ENCODE results near the gene CRACDL.
A peak's percentile ranks its signal among the peaks of the same experiment; 100 is the strongest.

Gene CRACDL

GRCh38 chr2:98852932-98853331 lies 83.1 kb downstream of the CRACDL start:
- DNase-seq = peak in 1 of 6 experiments; percentile 0

- DNase-seq = no peak
Observed at GRCh38 chr2:98850074-98850473, 86.0 kb downstream of the CRACDL start.

- DNase-seq = no peak
Observed at GRCh38 chr2:98849113-98849512, 86.9 kb downstream of the CRACDL start.

DNA sequence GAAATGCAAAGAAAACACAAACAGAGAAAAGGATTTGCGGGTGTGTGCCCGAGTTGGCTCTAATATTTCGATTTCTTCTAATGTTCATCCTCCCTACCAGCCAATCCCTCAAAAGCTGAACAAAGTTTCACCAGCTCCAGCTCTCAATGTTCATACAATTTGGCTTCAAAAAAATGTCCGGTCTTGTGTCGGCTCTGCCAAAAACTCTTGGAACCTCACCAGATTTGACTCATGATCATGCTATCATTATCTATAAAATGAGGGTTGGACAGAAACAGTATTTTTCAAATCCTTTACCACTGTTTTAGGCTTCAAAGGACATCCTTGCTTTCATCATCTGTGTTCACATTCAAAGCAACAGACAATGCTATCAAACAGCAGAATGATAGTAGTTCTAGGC lies 88.2 kb downstream of the CRACDL start:
- no peak for DNase-seq

DNA sequence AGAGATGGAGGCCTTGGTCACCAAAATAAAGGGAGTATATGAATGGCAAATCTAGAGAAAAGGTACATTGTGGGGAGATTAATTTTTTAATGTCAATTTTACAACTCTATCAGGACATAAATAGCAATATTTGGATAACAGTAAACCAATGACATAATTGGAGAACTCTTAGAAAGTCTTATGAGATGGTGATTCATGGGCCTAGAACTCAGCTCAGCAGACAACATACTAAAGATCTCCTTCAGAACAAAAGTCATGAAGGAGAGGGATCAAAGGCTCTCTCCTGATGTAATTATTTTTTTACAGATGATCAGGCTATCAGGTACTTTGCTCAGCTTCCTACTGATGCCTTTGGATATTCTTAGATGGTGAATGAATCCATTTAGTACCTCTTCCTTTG lies 90.0 kb downstream of the CRACDL start:
- no peak for DNase-seq

DNA sequence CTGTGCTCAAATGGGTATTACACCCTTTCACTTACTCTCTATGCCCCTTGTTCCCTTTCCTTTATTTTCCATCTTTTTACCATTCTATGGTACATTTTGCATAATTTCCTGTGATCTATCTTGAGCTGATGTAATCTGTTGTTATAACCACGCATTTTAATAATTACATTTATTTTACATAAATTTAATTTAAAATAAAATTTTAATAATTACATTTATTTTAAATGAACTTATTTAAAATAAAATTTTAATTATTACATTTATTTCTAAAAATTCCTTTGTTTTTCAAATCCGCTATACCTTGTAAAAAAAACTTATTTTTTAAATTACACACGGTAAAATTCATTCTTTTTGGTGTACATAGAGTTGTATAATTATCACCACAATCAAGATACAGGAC lies 93.9 kb downstream of the CRACDL start:
- no peak for DNase-seq

DNA sequence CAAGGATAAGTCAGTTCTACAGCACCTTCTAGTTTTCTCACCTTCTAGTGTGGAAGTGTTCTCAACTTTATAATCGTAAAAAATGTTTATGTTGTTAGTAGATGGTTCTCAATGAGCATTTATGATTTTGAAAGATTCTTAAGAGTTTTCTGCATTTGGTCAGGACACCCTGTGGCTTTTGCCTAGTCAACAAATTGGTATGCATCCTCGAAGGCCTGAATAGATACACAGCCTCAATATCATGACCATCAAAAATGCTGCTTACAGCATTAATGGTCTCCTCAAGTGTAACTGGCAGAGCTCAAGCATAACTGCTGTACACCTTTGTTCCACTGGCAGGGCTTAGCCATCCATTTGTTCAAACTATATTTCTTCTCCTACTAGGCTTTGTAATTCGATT lies 96.7 kb downstream of the CRACDL start:
- no peak for DNase-seq

GRCh38 chr2:98835831-98836385 lies 100.1 kb downstream of the CRACDL start:
- peak; percentile 23 to 76 (median 59) for DNase-seq

GRCh38 chr2:98833917-98834263 lies 102.1 kb downstream of the CRACDL start:
- DNase-seq = no peak

DNA sequence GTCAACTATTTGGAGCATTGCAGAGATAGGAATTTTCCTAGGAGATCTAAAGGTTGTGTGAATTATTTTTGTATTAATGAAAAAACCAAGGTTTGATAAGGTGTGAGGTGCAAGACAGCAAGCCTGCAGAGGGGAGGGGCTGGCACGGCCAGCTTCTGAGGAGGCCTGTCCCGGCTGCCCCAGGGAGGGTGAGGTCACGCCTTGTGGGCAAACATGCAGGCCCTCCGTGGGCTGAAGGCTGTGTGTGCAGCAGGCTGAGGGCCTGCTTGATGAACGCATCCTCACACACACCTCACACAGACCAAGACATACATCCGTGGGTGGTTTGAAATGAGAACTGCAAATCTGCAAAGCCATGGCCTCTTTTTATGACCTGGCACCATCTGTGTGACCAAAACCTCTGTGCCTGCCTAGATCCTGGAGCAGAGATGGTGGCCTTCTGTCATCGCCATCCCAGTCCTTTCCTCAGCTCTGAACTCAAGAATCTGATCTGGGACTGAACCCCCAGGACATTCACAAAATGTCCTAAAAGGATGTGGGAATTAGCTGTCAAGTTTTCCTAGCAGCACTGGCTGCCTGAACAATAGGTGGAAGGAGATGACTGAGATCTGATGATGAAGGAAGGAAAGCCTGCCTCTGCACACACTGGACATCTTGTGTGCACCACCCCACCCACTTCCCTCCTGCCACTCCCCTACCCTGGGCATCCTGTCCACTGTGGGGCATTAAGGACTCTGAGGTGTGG lies 102.7 kb downstream of the CRACDL start:
- DNase-seq = no peak

- no peak for DNase-seq
Observed at GRCh38 chr2:98832172-98832571, 103.9 kb downstream of the CRACDL start.

DNA sequence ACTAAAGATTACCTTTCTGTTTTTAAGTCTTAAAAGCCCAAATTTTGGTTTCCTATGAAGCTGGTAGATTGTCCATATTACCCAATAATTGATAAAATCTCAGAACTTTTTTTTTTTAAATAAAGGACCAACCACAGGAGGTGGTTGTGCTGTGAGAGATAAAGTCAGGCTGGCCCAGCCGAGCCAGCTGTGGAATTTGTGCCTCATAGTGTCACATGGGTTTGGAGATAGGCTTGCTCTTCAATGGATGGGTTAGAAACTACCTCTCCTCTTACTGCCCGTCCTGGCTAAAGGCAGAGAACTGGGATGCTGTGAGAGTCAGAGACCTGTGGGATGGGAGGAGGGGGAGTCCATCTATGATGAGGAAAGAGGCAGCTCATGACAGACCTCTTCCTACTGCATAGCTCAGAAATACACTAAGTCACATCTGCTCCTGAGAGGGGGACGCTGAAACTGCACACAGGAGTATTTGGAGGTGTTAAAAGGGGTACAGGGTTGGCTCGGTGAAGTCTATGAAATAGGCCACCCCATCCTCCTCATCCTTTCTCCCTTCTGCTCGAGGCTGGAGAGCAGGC lies 105.4 kb downstream of the CRACDL start:
- DNase-seq = no peak

DNA sequence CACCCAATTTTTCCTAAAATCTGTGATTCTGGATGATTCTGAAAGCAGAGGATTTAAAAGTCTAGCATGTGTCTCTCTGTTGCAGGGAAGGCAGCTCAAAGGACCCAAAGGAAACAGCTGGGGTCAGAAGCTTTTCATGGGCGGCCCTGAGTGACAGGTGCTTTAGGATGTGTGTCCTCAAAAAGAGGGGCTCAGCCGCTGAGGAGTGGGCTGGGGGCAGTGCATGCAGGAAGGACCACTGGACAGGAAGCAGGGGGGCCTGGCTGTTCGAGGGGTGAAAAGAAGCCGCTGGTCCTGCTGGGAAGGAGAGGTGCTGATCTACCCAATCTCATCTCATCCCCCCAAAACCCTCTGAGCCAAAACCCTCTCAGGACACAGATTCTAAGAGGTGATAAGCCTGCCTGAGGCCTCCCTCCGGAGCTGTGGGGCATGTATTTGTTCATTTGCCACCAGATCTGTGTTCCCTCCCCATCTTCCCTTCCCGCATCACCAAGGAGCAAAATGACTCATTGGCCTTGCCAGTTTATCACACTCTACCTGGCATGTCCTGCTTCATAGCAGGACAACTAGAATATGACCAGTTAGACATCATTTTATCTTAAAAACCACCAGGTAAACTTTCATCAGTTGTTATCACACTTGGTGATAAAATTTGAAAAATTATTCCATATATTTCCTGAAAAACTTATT lies 106.3 kb downstream of the CRACDL start:
- no peak for DNase-seq

- DNase-seq = peak in 2 of 6 experiments; percentile 12 to 32
Observed at GRCh38 chr2:98828793-98829371, 107.1 kb downstream of the CRACDL start.

GRCh38 chr2:98828369-98828744 lies 107.7 kb downstream of the CRACDL start:
- DNase-seq = no peak

- DNase-seq = no peak
Observed at GRCh38 chr2:98827625-98828368, 108.2 kb downstream of the CRACDL start.

DNA sequence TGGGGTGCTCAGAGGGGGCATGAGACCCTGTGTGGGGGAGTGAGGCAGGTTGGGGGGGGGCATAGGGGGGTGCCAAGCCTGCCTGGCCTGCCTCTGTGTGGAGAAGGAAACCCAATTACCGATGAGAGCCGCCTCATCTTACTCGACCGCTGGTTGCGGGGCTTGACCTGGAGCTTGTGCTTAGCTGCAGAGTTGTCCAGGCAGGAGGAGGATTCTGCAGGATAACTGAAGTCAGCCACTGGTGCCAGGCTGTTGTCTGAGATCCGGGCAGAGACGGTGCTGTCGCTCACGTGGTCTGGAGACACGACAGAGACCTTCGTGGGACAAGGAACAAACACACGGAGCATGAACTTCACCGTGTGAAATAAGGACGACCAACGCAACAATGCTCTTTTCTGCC lies 109.2 kb downstream of the CRACDL start:
- no peak for DNase-seq

DNA sequence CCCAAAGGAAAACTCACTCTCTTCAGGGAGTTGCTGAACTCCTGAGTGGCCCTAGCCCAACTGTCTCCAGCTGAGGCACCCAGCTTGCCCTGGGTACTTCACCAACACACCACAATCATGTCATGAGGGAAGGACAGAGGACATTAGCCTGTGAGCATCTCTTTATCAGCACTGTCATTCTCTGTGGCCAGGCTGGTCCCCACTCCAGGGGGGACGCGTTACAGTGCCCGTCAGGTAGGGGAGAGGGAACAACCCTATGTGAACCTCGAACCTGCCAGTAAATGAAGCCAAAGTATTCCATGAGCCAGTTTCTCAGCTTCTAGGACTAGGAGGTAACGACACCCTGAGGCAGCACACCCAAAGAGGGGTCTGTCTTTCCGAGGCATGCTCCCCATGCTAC lies 110.2 kb downstream of the CRACDL start:
- DNase-seq = no peak

DNA sequence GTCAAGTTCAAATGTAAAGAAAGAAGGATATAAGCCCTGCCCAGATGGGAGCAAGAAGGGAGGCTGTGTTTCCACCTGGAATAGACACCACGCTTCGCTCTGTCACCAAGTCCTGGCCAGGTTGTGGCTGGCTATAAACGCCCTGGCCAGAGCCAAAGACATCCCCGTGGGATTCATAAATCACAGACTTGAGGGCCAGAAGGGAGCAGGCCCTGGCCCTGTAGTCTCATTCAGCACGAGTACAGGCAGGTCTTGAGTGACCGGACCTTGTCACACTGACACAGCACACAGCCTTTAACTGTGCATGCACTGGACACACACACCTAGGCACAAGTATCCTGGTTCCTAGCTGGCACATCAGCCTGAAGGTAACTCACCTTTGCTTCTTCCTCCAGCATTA lies 110.6 kb downstream of the CRACDL start:
- DNase-seq = no peak

DNA sequence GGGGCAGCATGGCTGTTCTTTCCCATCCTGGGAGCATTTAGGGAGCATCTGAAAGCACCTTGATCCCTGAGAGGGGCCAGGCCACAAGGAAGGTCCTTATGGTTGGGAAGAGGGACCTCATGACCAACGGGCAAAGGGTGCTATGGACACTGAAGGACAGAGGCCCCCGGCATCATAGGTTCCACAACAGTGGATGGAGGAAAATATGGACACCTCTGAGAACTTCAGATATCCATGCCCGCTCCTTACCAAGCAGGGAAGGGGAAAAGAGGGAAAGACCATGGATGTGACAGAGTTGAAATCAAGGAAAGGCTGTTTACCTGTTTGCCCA lies 111.0 kb downstream of the CRACDL start:
- no peak for DNase-seq

DNA sequence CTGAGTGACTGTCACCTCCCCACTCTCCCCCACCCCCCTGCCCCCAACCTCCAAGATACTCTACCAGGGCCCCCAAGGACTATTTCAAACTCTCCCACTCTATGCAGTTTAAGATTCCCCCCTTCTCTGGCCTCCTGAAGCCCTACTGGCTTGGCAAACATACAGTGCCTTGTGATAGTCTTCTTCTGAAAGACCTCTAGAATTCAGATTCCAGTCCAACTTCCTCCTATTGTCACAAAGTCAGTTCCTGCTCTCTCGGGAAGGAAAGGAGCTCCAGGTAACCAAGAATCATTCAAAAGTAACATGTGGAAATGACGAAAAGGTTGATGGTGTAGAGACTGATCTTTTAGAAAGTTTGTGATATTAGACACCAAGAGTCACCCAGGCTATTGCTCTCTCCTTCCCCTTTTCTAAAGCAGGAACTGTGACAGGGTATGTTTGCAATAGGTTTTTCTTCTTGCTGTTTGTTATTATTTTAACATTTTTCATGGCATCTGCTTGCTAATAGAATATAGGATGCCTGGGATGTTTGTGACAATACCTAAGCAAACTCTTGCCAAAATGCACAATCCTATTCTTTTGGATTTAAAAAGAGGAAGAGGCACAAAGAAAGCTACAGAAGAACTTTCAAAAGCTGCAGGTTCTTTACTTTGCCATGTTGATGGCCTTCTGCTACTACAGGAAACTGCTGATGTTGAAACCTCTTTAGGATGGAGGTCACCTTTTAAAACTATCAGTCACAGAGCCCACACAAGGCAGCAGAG lies 111.6 kb downstream of the CRACDL start:
- no peak for DNase-seq

All from stimulated activated naive CD4-positive, alpha-beta T cell (primary cell).